Activated CD4-positive, alpha-beta T cell treated with anti-CD3 and anti-CD28 coated beads for 48 hours (primary cell): ENCODE data around the gene MORC2.

Source experiments
- DNase-seq: peaks from one replicate; pipeline ENCODE4 v3.0.0-alpha.2; 2020

Gene MORC2

GRCh38 chr22:30918761-30919160 lies 49.8 kb downstream of the MORC2 start:
- no peak for DNase-seq

- no peak for DNase-seq
Observed at GRCh38 chr22:30910358-30910757, 58.2 kb downstream of the MORC2 start.

- no peak for DNase-seq
Observed at GRCh38 chr22:30909306-30909705, 59.3 kb downstream of the MORC2 start.

GRCh38 chr22:30908051-30908461 lies 60.5 kb downstream of the MORC2 start:
- no peak for DNase-seq

GRCh38 chr22:30906946-30907345 lies 61.6 kb downstream of the MORC2 start:
- no peak for DNase-seq

- no peak for DNase-seq
Observed at GRCh38 chr22:30906411-30906810, 62.2 kb downstream of the MORC2 start.

- no peak for DNase-seq
Observed at GRCh38 chr22:30905696-30906341, 62.8 kb downstream of the MORC2 start.

GRCh38 chr22:30903876-30904460 lies 64.6 kb downstream of the MORC2 start:
- DNase-seq, result no peak

GRCh38 chr22:30902496-30903357 lies 65.8 kb downstream of the MORC2 start:
- DNase-seq, result no peak

GRCh38 chr22:30894371-30894740 lies 74.2 kb downstream of the MORC2 start:
- no peak for DNase-seq

GRCh38 chr22:30893434-30894370 lies 74.9 kb downstream of the MORC2 start:
- DNase-seq, result no peak

GRCh38 chr22:30892731-30893221 lies 75.8 kb downstream of the MORC2 start:
- no peak for DNase-seq

- no peak for DNase-seq
Observed at GRCh38 chr22:30892286-30892685, 76.3 kb downstream of the MORC2 start.

- no peak for DNase-seq
Observed at GRCh38 chr22:30891781-30892180, 76.8 kb downstream of the MORC2 start.

GRCh38 chr22:30891443-30891755 lies 77.2 kb downstream of the MORC2 start:
- no peak for DNase-seq

GRCh38 chr22:30890686-30891442 lies 77.7 kb downstream of the MORC2 start:
- peak; percentile 59 for DNase-seq

GRCh38 chr22:30889996-30890480 lies 78.5 kb downstream of the MORC2 start:
- no peak for DNase-seq

- no peak for DNase-seq
Observed at GRCh38 chr22:30889268-30889995, 79.1 kb downstream of the MORC2 start.

GRCh38 chr22:30887861-30888260 lies 80.7 kb downstream of the MORC2 start:
- no peak for DNase-seq

- DNase-seq, result no peak
Observed at GRCh38 chr22:30887453-30887852, 81.1 kb downstream of the MORC2 start.

- no peak for DNase-seq
Observed at GRCh38 chr22:30885591-30885990, 83.0 kb downstream of the MORC2 start.
